HCT116 (cell line): Measurements from ENCODE around the gene CSNK1D. TPM values are rescaled to one million over a fixed set of nuclear protein-coding genes. Genes with fewer than 3 reads are reported as not detected.

Experiments used
- ATAC-seq: fragments of 200-7000 bp; cut with Tn5 transposase; 2 replicates; pipeline ENCODE4 v1.9.1; 2020; ENCODE audit warnings: mild to moderate bottlenecking, moderate library complexity
- BruUV-seq: library from RNA; stranded (reverse); fragments of 400-500 nt; replicated peaks from 2 replicates; lab custom pipeline; 2021; lab: Mats Ljungman, UMichigan
- CTCF ChIA-PET: fragments of 300-600 bp; sonication (Branson Sonifier 250); formaldehyde crosslinking; loops from one replicate; lab custom pipeline; 2021; ENCODE audit warnings: antibody characterized with exemption; lab: Charles Lee
- POLR2A ChIA-PET: fragments of 300-600, 350-600 bp; sonication (Branson Sonifier 250); formaldehyde crosslinking; loops from one replicate; lab custom pipeline; 2021; ENCODE audit warnings: antibody characterized with exemption; lab: Charles Lee
- RAD21 ChIA-PET, 2 experiments: fragments of 300-600 bp; sonication (Branson Sonifier 250); formaldehyde crosslinking; loops; one replicate each; lab custom pipeline; 2023; ENCODE audit warnings: low total read pairs in 2 of 2; ENCODE audit not compliant: uncharacterized antibody in 2 of 2, unreplicated experiment in 2 of 2, low non-redundant PET in 1 of 2; lab: Charles Lee
- DNase-seq: peaks from one replicate; pipeline ENCODE4 v3.0.0-alpha.2; 2010; ENCODE audit warnings: low read depth, low spot score
- H2AFZ ChIP-seq: fragments of 200-600 bp; shearing (Covaris generic), sonication (generic); 2 replicates; pipeline ENCODE4 v1.6.1; 2017; ENCODE audit warnings: low read depth, mixed run types, mixed read lengths, antibody characterized with exemption, low read length; ENCODE audit not compliant: poor library complexity, severe bottlenecking
- H3K27ac ChIP-seq: 2 replicates; pipeline ENCODE4 v1.5.1; 2012; ENCODE audit warnings: low read depth, low read length
- H3K27me3 ChIP-seq: fragments of 200-600 bp; sonication (generic); 2 replicates; pipeline ENCODE4 v1.6.1; 2016; ENCODE audit warnings: mixed run types, low read length, mixed read lengths; ENCODE audit not compliant: insufficient read depth
- H3K36me3 ChIP-seq, 2 experiments: fragments of 200-500 bp in 1 of 2; fragments of 200-600 bp in 1 of 2; sonication (Bioruptor generic) in 1 of 2; sonication (generic) in 1 of 2; 2 replicates each; pipeline versions ENCODE4 v1.5.1 to v1.6.1; 2014 to 2016; ENCODE audit warnings: low read length in 2 of 2, inconsistent platforms in 1 of 2, mixed read lengths in 1 of 2, mixed run types in 1 of 2; ENCODE audit not compliant: insufficient read depth in 2 of 2, control insufficient read depth in 1 of 2
- H3K4me1 ChIP-seq, 2 experiments: fragments of 200-600 bp in 1 of 2; sonication (generic) in 1 of 2; 2 replicates each; pipeline versions ENCODE4 v1.5.1 to v1.6.1; 2012 to 2017; ENCODE audit warnings: low read length in 2 of 2, inconsistent platforms in 1 of 2, mild to moderate bottlenecking in 1 of 2, mixed read lengths in 1 of 2, mixed run types in 1 of 2, moderate library complexity in 1 of 2; ENCODE audit not compliant: insufficient read depth in 2 of 2, control insufficient read depth in 1 of 2
- H3K4me2 ChIP-seq: fragments of 200-600 bp; sonication (generic); 2 replicates; pipeline ENCODE4 v1.6.1; 2017; ENCODE audit warnings: mixed run types, low read length, mixed read lengths
- H3K4me3 ChIP-seq, 2 experiments: fragments of 200-600 bp in 1 of 2; sonication (generic) in 1 of 2; replicated peaks in 1 of 2; 2 replicates each; pipeline ENCODE4 v1.5.1; 2011 to 2016; ENCODE audit warnings: low read length in 2 of 2, control low read depth in 1 of 2, low read depth in 1 of 2, mild to moderate bottlenecking in 1 of 2, mixed read lengths in 1 of 2, mixed run types in 1 of 2
- H3K79me2 ChIP-seq: fragments of 200-600 bp; sonication (generic); 2 replicates; pipeline ENCODE4 v1.6.1; 2017; ENCODE audit warnings: mild to moderate bottlenecking, mixed run types, low read length, moderate library complexity, mixed read lengths; ENCODE audit not compliant: insufficient read depth
- H3K9ac ChIP-seq: fragments of 200-600 bp; sonication (generic); 2 replicates; pipeline ENCODE4 v1.6.1; 2016; ENCODE audit warnings: low read length, mixed read lengths
- H3K9me2 ChIP-seq: fragments of 200-600 bp; sonication (generic), shearing (Covaris generic); 2 replicates; pipeline ENCODE4 v1.6.1; 2017; ENCODE audit warnings: mixed run types, mild to moderate bottlenecking, moderate library complexity; ENCODE audit not compliant: insufficient read depth
- H3K9me3 ChIP-seq, 2 experiments: fragments of 200-500 bp in 1 of 2; fragments of 200-600 bp in 1 of 2; sonication (Bioruptor generic) in 1 of 2; sonication (generic) in 1 of 2; 2 replicates each; pipeline ENCODE4 v1.6.1; 2014 to 2017; ENCODE audit warnings: low read length in 2 of 2, mixed read lengths in 2 of 2, inconsistent platforms in 1 of 2, low read depth in 1 of 2, mild to moderate bottlenecking in 1 of 2, mixed run types in 1 of 2, moderate library complexity in 1 of 2; ENCODE audit not compliant: control insufficient read depth in 1 of 2, insufficient read depth in 1 of 2
- H4K20me1 ChIP-seq: fragments of 200-600 bp; sonication (generic), shearing (Covaris generic); 2 replicates; pipeline ENCODE4 v1.6.1; 2017; ENCODE audit warnings: mixed run types, mild to moderate bottlenecking, moderate library complexity; ENCODE audit not compliant: insufficient read depth
- CBX3 ChIP-seq: IDR thresholded peaks from 2 replicates; pipeline ENCODE4 v1.6.1; 2012; ENCODE audit warnings: low read depth
- CTCF ChIP-seq, 3 experiments: fragments of 200-600 bp in 1 of 3; sonication (generic) in 1 of 3; IDR thresholded peaks in 2 of 3; conservative IDR thresholded peaks in 1 of 3; 2 replicates each; pipeline ENCODE4 v1.5.1; 2012 to 2017; ENCODE audit warnings: low read depth in 2 of 3, low read length in 2 of 3, antibody characterized with exemption in 1 of 3, borderline replicate concordance in 1 of 3, control low read depth in 1 of 3, mild to moderate bottlenecking in 1 of 3, mixed read lengths in 1 of 3, mixed run types in 1 of 3, moderate library complexity in 1 of 3; ENCODE audit not compliant: insufficient read depth in 1 of 3
- ELF1 ChIP-seq: IDR thresholded peaks from 2 replicates; pipeline ENCODE4 v1.6.1; 2012; ENCODE audit warnings: low read depth, borderline replicate concordance
- EZH2 ChIP-seq: fragments of 200-600 bp; sonication (generic); IDR thresholded peaks from 2 replicates; pipeline ENCODE4 v1.6.1; 2017; ENCODE audit warnings: antibody characterized with exemption, mixed run types
- EZH2phosphoT487 ChIP-seq: fragments of 200-600 bp; IDR thresholded peaks from 2 replicates; pipeline ENCODE4 v1.6.1; 2018; ENCODE audit warnings: antibody characterized with exemption, borderline replicate concordance
- FOSL1 ChIP-seq: IDR thresholded peaks from 2 replicates; pipeline ENCODE4 v1.6.1; 2012; ENCODE audit warnings: low read depth
- MAX ChIP-seq: IDR thresholded peaks from 2 replicates; pipeline ENCODE4 v1.6.1; 2012
- POLR2A ChIP-seq: IDR thresholded peaks from 2 replicates; pipeline ENCODE4 v1.7.0; 2011; ENCODE audit warnings: borderline replicate concordance; ENCODE audit not compliant: insufficient read depth, insufficient read length; ENCODE audit errors: extremely low read depth
- SIN3A ChIP-seq: IDR thresholded peaks from 2 replicates; pipeline ENCODE4 v1.6.1; 2012; ENCODE audit warnings: low read depth
- TCF7L2 ChIP-seq: IDR thresholded peaks from 2 replicates; pipeline ENCODE4 v1.7.0; 2011; ENCODE audit warnings: borderline replicate concordance, inconsistent platforms; ENCODE audit not compliant: insufficient read depth, insufficient read length; ENCODE audit errors: extremely low read depth
- ZBTB33 ChIP-seq: IDR thresholded peaks from 2 replicates; pipeline ENCODE4 v1.6.1; 2011; ENCODE audit warnings: mild to moderate bottlenecking, low read length, moderate library complexity; ENCODE audit not compliant: insufficient replicate concordance; ENCODE audit errors: extremely low read depth
- ZFX ChIP-seq: fragments of 450-650 bp; IDR thresholded peaks from 2 replicates; pipeline ENCODE4 v1.6.1; 2017
- intact Hi-C: fragments of 100-400 bp; cut with micrococcal nuclease; formaldehyde crosslinking; loops from 2 replicates; pipeline ENCODE4 v1.10.0; 2022
- total RNA-seq: library from RNA; stranded (reverse); gene quantifications from one replicate; pipeline ENCODE4 v1.2.1, GENCODE V29; 2021; ENCODE audit not compliant: unreplicated experiment

CSNK1D gene
- total RNA-seq, 1 experiment from 2014 or later = 176 TPM

- TF ChIP-seq ZBTB33 (no peak), ZFX (no peak), EZH2phosphoT487 (no peak)
These were observed 24.4 kb upstream of the CSNK1D start (continued) for GRCh38 chr17:82297714-82298537.

- ChIA-PET RAD21 (no interaction called here), CTCF (interaction anchor here (1.5 to 1.6 kb wide), 2 partner anchors 33 to 36 kb away, joined by 3 to 4 read pairs; partner anchors contain the start of gene SECTM1), POLR2A (interaction anchor here (0.9 to 2.1 kb wide), 5 partner anchors 9 to 36 kb away, joined by 3 to 10 read pairs (median 4); partner anchors contain the start of genes CD7 and SECTM1)
- no peaks in the 10 kb centered on the region for H3K9me3 ChIP-seq
- H2AFZ ChIP-seq = peak overlapping the region; percentile 32
- TSS peak; percentile 63 for BruUV-seq
- H3K27ac ChIP-seq = peak overlapping the region; percentile 89
- H3K4me1 ChIP-seq = peaks cover 35 to 62% of the 10 kb centered on the region in 2 experiments
- no peaks in the 10 kb centered on the region for H3K27me3 ChIP-seq
- H4K20me1 ChIP-seq = no peaks in the 10 kb centered on the region
- H3K4me2 ChIP-seq = peak overlapping the region; percentile 93
- TF ChIP-seq ZBTB33 (peak; percentile 62), EZH2 (no peak), ZFX (no peak), ELF1 (no peak), FOSL1 (no peak; the same call in 1 of the 2 replicates), SIN3A (no peak), CTCF (IDR thresholded peaks at IDR 0.05 in 2 of 3, conservative IDR thresholded peaks at IDR 0.05 in 1 of 3; ENCODE audit: borderline replicate concordance in 1 of 3, insufficient read depth in 1 of 3, low read depth in 2 of 3, low read length in 2 of 3) (no peak), MAX (no peak; the same call in 1 of the 2 replicates), POLR2A (no peak), CBX3 (no peak), TCF7L2 (peak; percentile 14)
- peak overlapping the region; percentile 69 for H3K9ac ChIP-seq
- no peaks in the 10 kb centered on the region for H3K36me3 ChIP-seq
- DNase-seq (no peak), ATAC-seq (peak; percentile 10)
- intact Hi-C loops = loop anchor here (10.0 kb wide), 1 partner anchor 262 kb away; the partner anchor contains the start of genes DCXR and RAC3
- H3K4me3 ChIP-seq = peak overlapping the region; percentile 52 to 62
- no peaks in the 10 kb centered on the region for H3K9me2 ChIP-seq
- peaks cover under 1% of the 10 kb centered on the region; the same call in 1 of the 2 replicates for H3K79me2 ChIP-seq
These were observed 23.8 kb upstream of the CSNK1D start for GRCh38 chr17:82297280-82297713.
